NCI-H510A (cell line): Measurements from ENCODE around the gene DPRX.

Experiments
- DNase-seq: peaks from one replicate; lab custom pipeline; 2025; lab: John Stamatoyannopoulos, UW

The DPRX gene

GRCh38 chr19:53631949-53632407 lies at the start of gene DPRX:
TSS of gene DPRX (plus strand) at chr19:53631999. CDS start at chr19:53632107, 108 bp downstream.
- DNase-seq, result no peak

- DNase-seq, result no peak
Observed at GRCh38 chr19:53583181-53583580, 48.6 kb upstream of the DPRX start.

- no peak for DNase-seq
Observed at GRCh38 chr19:53586277-53586691, 45.5 kb upstream of the DPRX start.

- DNase-seq, result no peak
Observed at GRCh38 chr19:53594811-53595509, 36.8 kb upstream of the DPRX start.

GRCh38 chr19:53595510-53595867 lies 36.3 kb upstream of the DPRX start:
- no peak for DNase-seq

GRCh38 chr19:53596056-53596455 lies 35.7 kb upstream of the DPRX start:
- DNase-seq, result no peak

GRCh38 chr19:53597023-53597422 lies 34.8 kb upstream of the DPRX start:
- DNase-seq, result no peak

GRCh38 chr19:53598361-53598760 lies 33.4 kb upstream of the DPRX start:
- no peak for DNase-seq

- no peak for DNase-seq
Observed at GRCh38 chr19:53600217-53600616, 31.6 kb upstream of the DPRX start.

GRCh38 chr19:53606031-53606430 lies 25.8 kb upstream of the DPRX start:
- no peak for DNase-seq

GRCh38 chr19:53608381-53608780 lies 23.4 kb upstream of the DPRX start:
- DNase-seq, result no peak

- DNase-seq, result no peak
Observed at GRCh38 chr19:53612762-53613526, 18.9 kb upstream of the DPRX start.

- no peak for DNase-seq
Observed at GRCh38 chr19:53621885-53622740, 9.7 kb upstream of the DPRX start.

- no peak for DNase-seq
Observed at GRCh38 chr19:53624771-53625545, 6.8 kb upstream of the DPRX start.

GRCh38 chr19:53626486-53626885 lies 5.3 kb upstream of the DPRX start:
- DNase-seq, result no peak

GRCh38 chr19:53626976-53627375 lies 4.8 kb upstream of the DPRX start:
- no peak for DNase-seq

- DNase-seq, result no peak
Observed at GRCh38 chr19:53634768-53635167, 3.0 kb downstream of the DPRX start.

- DNase-seq, result no peak
Observed at GRCh38 chr19:53639471-53639870, 7.7 kb downstream of the DPRX start.

GRCh38 chr19:53642381-53643099 lies 10.7 kb downstream of the DPRX start:
- DNase-seq, result no peak

- DNase-seq, result no peak
Observed at GRCh38 chr19:53644061-53644816, 12.4 kb downstream of the DPRX start.
